ENCODE data around the gene ADAP2.
"Not testable (repeated sequence)": the region's sequence is repeated elsewhere in the genome, so short reads cannot be mapped to it uniquely, and the experiment has no call there.

ADAP2 gene

DNA sequence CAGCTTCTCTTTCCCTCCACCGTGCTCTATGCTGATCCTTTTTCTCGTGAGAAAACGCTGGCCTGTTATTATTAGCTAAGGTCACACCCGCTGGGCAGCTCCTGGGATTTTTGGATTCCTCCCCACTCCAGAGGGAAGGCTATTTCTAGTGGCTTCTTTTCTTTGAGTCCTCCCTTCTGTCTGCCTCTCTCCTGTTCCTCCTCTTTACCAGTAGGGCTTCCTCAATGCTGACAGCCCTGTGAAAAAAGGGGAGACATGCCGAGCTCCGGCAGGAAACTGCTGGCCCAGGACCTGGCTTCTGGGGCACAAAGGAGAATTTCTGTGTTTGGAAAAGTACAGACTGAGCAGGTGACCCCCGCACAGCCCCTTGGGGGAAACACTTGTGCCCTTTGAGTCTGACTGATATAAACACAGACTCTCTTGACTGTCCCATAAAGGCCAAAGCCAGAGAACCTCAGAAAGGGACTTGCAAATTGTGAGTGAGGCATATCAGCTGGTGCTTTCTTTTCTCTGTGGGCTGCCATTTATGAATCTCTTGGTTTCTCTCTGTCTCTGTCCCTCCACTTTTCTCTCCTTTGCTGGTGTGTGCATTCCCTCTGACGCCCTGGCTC lies 35.1 kb downstream of the ADAP2 start:
- DNase-seq (ENCODE audit: extremely low spot score), result no peak
- TF ChIP-seq, protein P1, sequence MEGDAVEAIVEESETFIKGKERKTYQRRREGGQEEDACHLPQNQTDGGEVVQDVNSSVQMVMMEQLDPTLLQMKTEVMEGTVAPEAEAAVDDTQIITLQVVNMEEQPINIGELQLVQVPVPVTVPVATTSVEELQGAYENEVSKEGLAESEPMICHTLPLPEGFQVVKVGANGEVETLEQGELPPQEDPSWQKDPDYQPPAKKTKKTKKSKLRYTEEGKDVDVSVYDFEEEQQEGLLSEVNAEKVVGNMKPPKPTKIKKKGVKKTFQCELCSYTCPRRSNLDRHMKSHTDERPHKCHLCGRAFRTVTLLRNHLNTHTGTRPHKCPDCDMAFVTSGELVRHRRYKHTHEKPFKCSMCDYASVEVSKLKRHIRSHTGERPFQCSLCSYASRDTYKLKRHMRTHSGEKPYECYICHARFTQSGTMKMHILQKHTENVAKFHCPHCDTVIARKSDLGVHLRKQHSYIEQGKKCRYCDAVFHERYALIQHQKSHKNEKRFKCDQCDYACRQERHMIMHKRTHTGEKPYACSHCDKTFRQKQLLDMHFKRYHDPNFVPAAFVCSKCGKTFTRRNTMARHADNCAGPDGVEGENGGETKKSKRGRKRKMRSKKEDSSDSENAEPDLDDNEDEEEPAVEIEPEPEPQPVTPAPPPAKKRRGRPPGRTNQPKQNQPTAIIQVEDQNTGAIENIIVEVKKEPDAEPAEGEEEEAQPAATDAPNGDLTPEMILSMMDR (IDR thresholded peaks at IDR 0.05; ENCODE audit: control extremely low read depth, extremely low read depth, low read depth, missing control alignments), result no peak
- CTCF ChIA-PET, result interaction anchor here (1.3 kb wide), 1 partner anchor 14 kb away, joined by 3 read pairs; the partner anchor contains the start of gene RNF135
- POLR2A ChIA-PET, result no interaction called here

DNA sequence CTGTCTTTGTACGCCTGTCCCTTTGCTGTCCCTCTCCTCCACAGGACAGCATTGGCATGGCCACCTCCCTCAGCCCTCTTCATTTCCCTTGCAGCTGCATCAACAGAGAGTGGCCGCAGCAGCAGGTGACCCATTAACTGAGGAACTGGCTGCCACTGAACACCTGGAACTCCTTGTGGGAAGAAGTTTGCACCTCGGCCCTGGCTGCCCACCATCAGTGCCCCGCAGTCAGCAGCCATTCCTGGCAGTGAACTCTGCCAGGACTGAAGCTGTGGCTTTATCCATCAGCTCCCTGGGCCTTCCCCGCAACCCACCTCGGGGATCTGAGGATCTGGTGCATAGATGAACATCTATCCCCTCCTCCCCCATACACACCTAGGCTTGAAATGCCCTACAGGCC lies 36.0 kb downstream of the ADAP2 start:
- ChIA-PET CTCF (no interaction called here), POLR2A (no interaction called here)
- no peak for DNase-seq (ENCODE audit: extremely low spot score)
- TF ChIP-seq, protein P1 (IDR thresholded peaks at IDR 0.05; ENCODE audit: control extremely low read depth, extremely low read depth, low read depth, missing control alignments), result no peak

DNA sequence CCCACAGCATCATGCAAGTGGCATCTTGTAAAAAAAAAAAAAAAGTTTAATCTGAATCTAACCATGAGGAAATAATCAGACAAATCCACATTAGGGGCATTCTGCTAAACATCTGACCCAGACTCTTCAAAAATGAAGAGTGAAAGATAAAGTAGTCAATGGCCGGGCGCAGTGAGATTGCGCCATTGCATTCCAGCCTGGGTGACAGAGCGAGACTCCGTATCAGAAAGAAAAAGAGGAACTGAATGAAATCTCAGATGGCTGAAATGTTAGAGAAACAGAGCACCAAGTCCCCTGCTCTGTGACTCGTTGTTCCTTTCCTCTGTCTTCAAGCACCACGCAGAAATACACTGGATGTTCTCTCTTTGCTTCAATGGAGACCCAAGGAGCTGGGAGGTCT lies 36.4 kb downstream of the ADAP2 start:
- TF ChIP-seq, protein P1 (IDR thresholded peaks at IDR 0.05; ENCODE audit: control extremely low read depth, extremely low read depth, low read depth, missing control alignments), result no peak
- ChIA-PET CTCF (interaction anchor here (0.5 to 1.3 kb wide), 3 partner anchors 12 to 34 kb away, joined by 3 to 4 read pairs (median 3); partner anchors contain the start of gene RNF135), POLR2A (interaction anchor here (0.6 kb wide), 1 partner anchor 98 kb away, joined by 3 read pairs; no protein-coding TSS in a partner anchor)
- no peak for DNase-seq (ENCODE audit: extremely low spot score)

DNA sequence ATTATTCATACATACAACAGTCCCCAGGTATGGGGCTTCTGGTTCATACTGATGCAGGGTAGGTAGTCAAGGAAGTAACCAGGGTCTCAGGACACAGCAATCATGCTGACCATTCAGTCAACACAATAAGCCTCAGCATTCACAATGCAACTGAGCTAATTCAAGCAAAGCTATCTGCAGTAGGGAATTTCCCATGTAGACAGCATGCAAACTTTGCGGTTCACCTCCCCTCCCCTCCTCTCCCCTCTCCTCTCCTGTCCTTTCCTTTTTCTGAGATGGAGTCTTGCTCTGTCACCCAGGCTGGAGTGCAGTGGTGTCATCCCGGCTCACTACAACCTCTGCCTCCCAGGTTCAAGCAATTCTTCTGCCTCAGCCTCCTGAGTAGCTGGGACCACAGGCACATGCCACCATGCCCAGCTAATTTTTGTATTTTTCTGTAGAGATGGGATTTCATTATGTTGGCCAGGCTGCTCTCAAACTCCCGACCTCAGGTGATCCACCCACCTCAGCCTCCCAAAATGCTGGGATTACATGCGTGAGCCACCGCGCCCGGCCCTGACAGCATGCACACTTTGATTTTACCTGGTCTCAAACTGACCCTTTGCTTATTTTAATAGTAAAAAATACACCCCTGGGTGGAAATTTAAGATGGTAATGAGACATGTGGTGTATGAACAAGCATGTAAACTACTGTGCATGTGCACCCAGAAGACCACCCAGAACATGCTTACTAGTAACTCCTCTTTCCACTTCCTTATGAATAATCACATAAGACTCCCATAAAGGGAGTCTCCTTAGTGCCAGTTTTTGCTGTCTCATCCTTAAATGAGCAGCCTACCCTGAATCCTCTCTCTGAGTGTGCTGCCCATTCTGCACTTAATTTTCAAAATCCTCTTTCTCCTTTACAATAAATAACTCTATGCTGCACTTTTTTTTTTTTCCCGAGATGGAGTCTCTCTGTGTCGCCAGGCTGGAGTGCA lies 39.8 kb downstream of the ADAP2 start:
- DNase-seq (ENCODE audit: extremely low spot score), result peak; percentile 51
- TF ChIP-seq, protein P1 (IDR thresholded peaks at IDR 0.05; ENCODE audit: control extremely low read depth, extremely low read depth, low read depth, missing control alignments), result no peak
- CTCF ChIA-PET, result interaction anchor here (1.6 to 1.7 kb wide), 2 partner anchors 9 to 15 kb away, joined by 4 read pairs; partner anchors contain the start of gene RNF135

DNA sequence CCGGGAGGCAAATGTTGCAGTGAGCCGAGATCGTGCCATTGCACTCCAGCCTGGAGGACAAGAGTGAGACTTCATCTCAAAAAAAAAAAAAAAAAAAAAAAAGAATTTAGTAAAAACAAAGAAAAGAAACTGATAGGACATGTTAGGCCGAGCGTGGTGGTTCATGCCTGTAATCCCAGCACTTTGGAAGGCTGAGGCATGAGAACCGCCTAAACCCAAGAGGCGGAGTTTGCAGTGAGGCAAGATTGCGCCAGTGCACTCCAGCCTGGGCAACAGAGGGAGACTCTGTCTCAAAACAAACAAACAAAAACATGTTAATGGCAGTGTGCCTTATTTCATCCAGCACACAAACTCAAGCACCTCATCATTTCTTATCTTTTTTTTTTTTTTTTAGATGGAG lies 42.6 kb downstream of the ADAP2 start:
- POLR2A ChIA-PET; DNase-seq (ENCODE audit: extremely low spot score); CTCF ChIA-PET: not testable (repeated sequence)

More for the DNA sequence above, 39.8 kb downstream of the ADAP2 start:
- POLR2A ChIA-PET, result no interaction called here

DNA sequence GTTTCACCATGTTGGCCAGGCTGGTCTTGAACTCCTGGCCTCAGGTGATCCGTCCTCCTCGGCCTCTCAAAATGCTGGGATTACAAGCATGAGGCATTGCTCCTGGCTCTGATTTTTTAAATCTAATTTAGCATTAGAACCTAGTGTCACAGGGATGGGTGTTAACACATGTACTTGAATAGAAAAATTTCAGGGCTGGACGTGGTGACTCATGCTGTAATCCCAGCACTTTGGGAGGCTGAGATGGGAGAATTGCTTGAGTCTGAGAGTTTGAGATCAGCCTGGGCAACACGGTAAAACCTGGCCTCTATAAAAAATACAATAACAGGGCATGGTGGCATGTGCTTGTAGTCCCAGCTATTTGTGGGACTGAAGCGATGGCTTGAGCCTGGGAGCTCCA lies 43.1 kb downstream of the ADAP2 start:
- ChIA-PET CTCF (no interaction called here), POLR2A (no interaction called here)
- DNase-seq (ENCODE audit: extremely low spot score), result no peak
- TF ChIP-seq, protein P1 (IDR thresholded peaks at IDR 0.05; ENCODE audit: control extremely low read depth, extremely low read depth, low read depth, missing control alignments), result no peak

DNA sequence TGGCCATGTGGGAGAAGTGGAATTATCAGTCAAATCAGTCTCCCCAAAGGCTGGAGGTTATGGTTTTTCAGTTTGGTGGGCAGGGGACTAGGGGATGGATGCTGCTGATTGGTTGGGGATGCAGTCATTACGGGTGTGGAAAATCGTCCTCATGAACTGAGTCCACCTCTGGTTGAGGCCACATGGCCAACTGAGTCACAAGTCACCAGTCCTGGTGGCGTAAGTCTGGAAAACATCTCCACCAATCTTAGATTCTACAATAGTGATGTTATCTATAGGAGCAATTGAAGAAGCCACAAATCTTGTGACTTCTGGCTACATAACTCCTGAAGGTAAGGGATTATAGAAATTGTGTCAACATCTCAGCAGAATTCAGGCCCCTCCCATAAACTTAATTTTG lies 43.9 kb downstream of the ADAP2 start:
- ChIA-PET POLR2A (no interaction called here), CTCF (no interaction called here)

DNA sequence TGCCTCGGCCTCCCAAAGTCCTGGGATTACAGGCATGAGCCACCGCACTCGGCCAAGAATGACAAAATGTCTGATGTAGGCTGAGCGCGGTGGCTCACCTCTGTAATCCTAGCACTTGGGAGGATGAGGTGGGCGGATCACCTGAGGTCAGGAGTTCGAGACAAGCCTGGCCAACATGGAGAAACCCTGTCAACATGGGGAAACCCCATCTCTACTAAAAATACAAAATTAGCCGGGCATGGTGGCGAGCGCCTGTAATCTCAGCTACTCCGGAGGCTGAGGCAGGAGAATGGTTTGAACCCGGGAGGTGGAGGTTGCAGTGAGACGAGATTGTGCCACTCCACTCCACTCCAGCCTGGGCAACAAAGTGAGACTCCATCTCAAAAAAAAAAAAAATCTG lies 46.2 kb downstream of the ADAP2 start:
- CTCF ChIA-PET, result interaction anchor here (2.0 kb wide), 1 partner anchor 13 kb away, joined by 5 read pairs; no protein-coding TSS in a partner anchor
- POLR2A ChIA-PET, result interaction anchor here (0.7 kb wide), 1 partner anchor 31 kb away, joined by 4 read pairs; no protein-coding TSS in a partner anchor
- DNase-seq (ENCODE audit: extremely low spot score), result not testable (repeated sequence)

More for the DNA sequence above, 43.9 kb downstream of the ADAP2 start:
- TF ChIP-seq, protein P1 (IDR thresholded peaks at IDR 0.05; ENCODE audit: control extremely low read depth, extremely low read depth, low read depth, missing control alignments), result no peak
- DNase-seq (ENCODE audit: extremely low spot score), result no peak
